WTC11 (cell line): ENCODE results near the gene SWAP70. TPM values are rescaled to one million over a fixed set of nuclear protein-coding genes. Genes with fewer than 3 reads are reported as not detected.
A peak's percentile ranks its signal among the peaks of the same experiment; 100 is the strongest.

ENCODE experiments used
- ATAC-seq: fragments of 200-7000 bp; cut with Tn5 transposase; 2 replicates; pipeline ENCODE4 v1.10.0; 2021; ENCODE audit warnings: mild to moderate bottlenecking, moderate library complexity
- CTCF ChIA-PET: fragments of 300-600 bp; sonication (Branson Sonifier 250); formaldehyde crosslinking; loops from one replicate; lab custom pipeline; 2021; ENCODE audit warnings: antibody characterized with exemption; lab: Charles Lee
- POLR2A ChIA-PET: fragments of 350-600 bp; sonication (Branson Sonifier 250); formaldehyde crosslinking; loops from one replicate; lab custom pipeline; 2021; ENCODE audit warnings: antibody characterized with exemption; lab: Charles Lee
- DNase-seq: peaks from one replicate; pipeline ENCODE4 v3.0.0; 2021; ENCODE audit warnings: low spot score
- H3K27ac Mint-ChIP-seq: 2 replicates; pipeline ENCODE4 v1.8.0; 2021; ENCODE audit warnings: mixed read lengths
- H3K27me3 Mint-ChIP-seq: 2 replicates; pipeline ENCODE4 v1.8.0; 2021; ENCODE audit warnings: low read depth, mild to moderate bottlenecking, moderate library complexity, mixed read lengths
- H3K36me3 Mint-ChIP-seq: 2 replicates; pipeline ENCODE4 v1.8.0; 2021; ENCODE audit warnings: mixed read lengths
- H3K4me1 Mint-ChIP-seq: 2 replicates; pipeline ENCODE4 v1.8.0; 2022; ENCODE audit warnings: mixed read lengths
- H3K4me3 Mint-ChIP-seq: 2 replicates; pipeline ENCODE4 v1.8.0; 2021; ENCODE audit warnings: mild to moderate bottlenecking, moderate library complexity, mixed read lengths
- H3K9me3 Mint-ChIP-seq: 2 replicates; pipeline ENCODE4 v1.8.0; 2021; ENCODE audit warnings: mixed read lengths
- CBFB ChIP-seq: sonication (generic); formaldehyde crosslinking; IDR thresholded peaks from 2 replicates; pipeline ENCODE4 v1.8.1; 2022; ENCODE audit warnings: mild to moderate bottlenecking, low read depth, missing genetic modification reagents
- CREB1 ChIP-seq: sonication (generic); formaldehyde crosslinking; IDR thresholded peaks from 2 replicates; pipeline ENCODE4 v1.8.0; 2023; ENCODE audit warnings: mild to moderate bottlenecking, missing genetic modification reagents
- HMGA2 ChIP-seq: fragments of 250-450 bp; sonication (Bioruptor Pico); IDR thresholded peaks from 2 replicates; pipeline ENCODE4 v1.4.0; 2021; ENCODE audit warnings: mild to moderate bottlenecking, moderate library complexity
- NFYB ChIP-seq: sonication (generic); formaldehyde crosslinking; conservative IDR thresholded peaks from 2 replicates; pipeline ENCODE4 v1.8.0; 2022; ENCODE audit warnings: low read depth, missing genetic modification reagents
- PRRX2 ChIP-seq: fragments of 250-450 bp; sonication (Bioruptor Pico); IDR thresholded peaks from 2 replicates; pipeline ENCODE4 v1.8.0; 2021; ENCODE audit warnings: mild to moderate bottlenecking
- RORB ChIP-seq: fragments of 250-450 bp; sonication (Bioruptor Pico); IDR thresholded peaks from 2 replicates; pipeline ENCODE4 v1.9.0; 2021; ENCODE audit warnings: mild to moderate bottlenecking
- SMAD3 ChIP-seq: sonication (generic); formaldehyde crosslinking; IDR thresholded peaks from 2 replicates; pipeline ENCODE4 v1.8.0; 2022; ENCODE audit warnings: missing genetic modification reagents, mild to moderate bottlenecking, borderline replicate concordance
- SP1 ChIP-seq: sonication (generic); formaldehyde crosslinking; conservative IDR thresholded peaks from 2 replicates; pipeline ENCODE4 v1.8.1; 2022; ENCODE audit warnings: missing genetic modification reagents
- TP53 ChIP-seq: sonication (generic); formaldehyde crosslinking; IDR thresholded peaks from 2 replicates; pipeline ENCODE4 v1.8.1; 2023; ENCODE audit warnings: mild to moderate bottlenecking, missing genetic modification reagents
- ZNF138 ChIP-seq: sonication (generic); formaldehyde crosslinking; conservative IDR thresholded peaks from 2 replicates; pipeline ENCODE4 v1.8.1; 2022; ENCODE audit warnings: mild to moderate bottlenecking, moderate library complexity, missing genetic modification reagents
- ZNF219 ChIP-seq: sonication (generic); formaldehyde crosslinking; IDR thresholded peaks from 2 replicates; pipeline ENCODE4 v1.8.0; 2023; ENCODE audit warnings: missing genetic modification reagents, mild to moderate bottlenecking, borderline replicate concordance
- ZNF317 ChIP-seq: sonication (generic); formaldehyde crosslinking; IDR thresholded peaks from 2 replicates; pipeline ENCODE4 v1.8.1; 2023; ENCODE audit warnings: low read depth, mild to moderate bottlenecking, moderate library complexity, missing genetic modification reagents, borderline replicate concordance
- total RNA-seq: library from RNA; stranded (reverse); gene quantifications from 3 replicates; pipeline ENCODE4 v1.2.3, GENCODE V29; 2021
- TF ChIP-seq, protein P1 (sequence below): sonication (generic); formaldehyde crosslinking; IDR thresholded peaks from 2 replicates; pipeline ENCODE4 v1.8.0; 2022; ENCODE audit warnings: mild to moderate bottlenecking, missing genetic modification reagents
- TF ChIP-seq, protein P2 (sequence below): sonication (generic); formaldehyde crosslinking; IDR thresholded peaks from 2 replicates; pipeline ENCODE4 v1.8.0; 2022; ENCODE audit warnings: missing genetic modification reagents
- TF ChIP-seq, protein P3 (sequence below): sonication (generic); formaldehyde crosslinking; IDR thresholded peaks from 2 replicates; pipeline ENCODE4 v1.8.1; 2023; ENCODE audit warnings: mild to moderate bottlenecking, missing genetic modification reagents, moderate library complexity
- TF ChIP-seq, protein P4 (sequence below): fragments of 250-450 bp; sonication (Bioruptor Pico); IDR thresholded peaks from 2 replicates; pipeline ENCODE4 v1.9.0; 2021; ENCODE audit warnings: mild to moderate bottlenecking
- TF ChIP-seq, protein P5 (sequence below): sonication (generic); formaldehyde crosslinking; conservative IDR thresholded peaks from 2 replicates; pipeline ENCODE4 v1.8.1; 2022; ENCODE audit warnings: mild to moderate bottlenecking, missing genetic modification reagents
- TF ChIP-seq, protein P6 (sequence below): fragments of 250-450 bp; sonication (Bioruptor Pico); IDR thresholded peaks from 2 replicates; pipeline ENCODE4 v2.1.2; 2022; ENCODE audit warnings: mild to moderate bottlenecking, moderate library complexity

The SWAP70 gene
- total RNA-seq, 1 experiment from 2014 or later, result 24.1 TPM

DNA sequence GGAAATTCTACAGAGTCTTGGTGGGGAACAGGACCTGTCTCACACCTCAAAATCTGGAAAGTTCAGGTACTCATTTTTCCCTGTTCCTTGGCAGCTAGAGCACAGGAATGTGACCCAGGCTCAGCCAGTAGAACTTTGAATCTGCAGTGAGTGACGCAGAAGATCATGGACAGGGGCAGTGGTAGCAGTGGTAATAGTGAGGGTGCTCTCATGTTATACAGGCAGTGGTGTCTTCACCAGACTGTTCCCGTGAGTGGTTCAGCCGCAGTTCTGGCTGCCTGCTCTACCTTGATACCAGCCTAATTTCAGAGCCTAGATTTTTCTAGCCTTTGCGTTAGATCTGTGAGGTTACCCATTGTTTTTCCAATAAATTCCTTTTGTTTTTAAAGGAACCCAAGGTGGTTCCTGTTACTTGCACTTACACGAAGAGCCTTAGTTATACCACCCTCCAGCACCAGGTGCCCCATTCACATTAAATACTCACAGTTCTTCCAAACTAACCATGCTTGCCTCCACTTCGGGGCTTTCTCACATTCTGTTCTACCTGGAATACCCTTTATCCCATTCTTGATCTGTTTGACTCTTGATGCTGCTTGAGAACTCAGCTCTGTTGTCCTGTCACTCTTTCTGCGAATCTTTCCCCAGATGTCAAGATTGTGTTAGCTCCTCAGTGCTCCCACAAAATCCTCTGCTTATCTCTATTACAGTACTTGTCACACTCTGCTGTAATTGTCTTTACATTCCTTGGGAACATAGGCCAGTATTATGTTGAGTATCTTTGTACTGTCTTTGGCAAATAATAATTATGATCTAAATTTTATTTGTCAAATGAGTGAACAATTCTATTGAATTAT lies 47.8 kb downstream of the SWAP70 start:
- Mint-ChIP-seq H3K9me3 (peaks cover 4% of the 10 kb centered on the region), H3K4me3 (no peak overlapping the region)
- POLR2A ChIA-PET, result no interaction called here
- DNase-seq, result no peak
- TF ChIP-seq ZNF219 (CRISPR knock-in tag), result no peak
- TF ChIP-seq ZNF317, result no peak
- TF ChIP-seq SP1 (CRISPR knock-in tag), result no peak
- TF ChIP-seq, protein P1, sequence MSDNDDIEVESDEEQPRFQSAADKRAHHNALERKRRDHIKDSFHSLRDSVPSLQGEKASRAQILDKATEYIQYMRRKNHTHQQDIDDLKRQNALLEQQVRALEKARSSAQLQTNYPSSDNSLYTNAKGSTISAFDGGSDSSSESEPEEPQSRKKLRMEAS (CRISPR knock-in tag), result no peak
- TF ChIP-seq, protein P2, sequence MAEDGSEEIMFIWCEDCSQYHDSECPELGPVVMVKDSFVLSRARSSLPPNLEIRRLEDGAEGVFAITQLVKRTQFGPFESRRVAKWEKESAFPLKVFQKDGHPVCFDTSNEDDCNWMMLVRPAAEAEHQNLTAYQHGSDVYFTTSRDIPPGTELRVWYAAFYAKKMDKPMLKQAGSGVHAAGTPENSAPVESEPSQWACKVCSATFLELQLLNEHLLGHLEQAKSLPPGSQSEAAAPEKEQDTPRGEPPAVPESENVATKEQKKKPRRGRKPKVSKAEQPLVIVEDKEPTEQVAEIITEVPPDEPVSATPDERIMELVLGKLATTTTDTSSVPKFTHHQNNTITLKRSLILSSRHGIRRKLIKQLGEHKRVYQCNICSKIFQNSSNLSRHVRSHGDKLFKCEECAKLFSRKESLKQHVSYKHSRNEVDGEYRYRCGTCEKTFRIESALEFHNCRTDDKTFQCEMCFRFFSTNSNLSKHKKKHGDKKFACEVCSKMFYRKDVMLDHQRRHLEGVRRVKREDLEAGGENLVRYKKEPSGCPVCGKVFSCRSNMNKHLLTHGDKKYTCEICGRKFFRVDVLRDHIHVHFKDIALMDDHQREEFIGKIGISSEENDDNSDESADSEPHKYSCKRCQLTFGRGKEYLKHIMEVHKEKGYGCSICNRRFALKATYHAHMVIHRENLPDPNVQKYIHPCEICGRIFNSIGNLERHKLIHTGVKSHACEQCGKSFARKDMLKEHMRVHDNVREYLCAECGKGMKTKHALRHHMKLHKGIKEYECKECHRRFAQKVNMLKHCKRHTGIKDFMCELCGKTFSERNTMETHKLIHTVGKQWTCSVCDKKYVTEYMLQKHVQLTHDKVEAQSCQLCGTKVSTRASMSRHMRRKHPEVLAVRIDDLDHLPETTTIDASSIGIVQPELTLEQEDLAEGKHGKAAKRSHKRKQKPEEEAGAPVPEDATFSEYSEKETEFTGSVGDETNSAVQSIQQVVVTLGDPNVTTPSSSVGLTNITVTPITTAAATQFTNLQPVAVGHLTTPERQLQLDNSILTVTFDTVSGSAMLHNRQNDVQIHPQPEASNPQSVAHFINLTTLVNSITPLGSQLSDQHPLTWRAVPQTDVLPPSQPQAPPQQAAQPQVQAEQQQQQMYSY (CRISPR knock-in tag), result no peak
- TF ChIP-seq, all 79 proteins: peak for 0
- H3K27me3 Mint-ChIP-seq, result no peaks in the 10 kb centered on the region
- H3K27ac Mint-ChIP-seq, result peak overlapping the region; percentile 62
- CTCF ChIA-PET, result no interaction called here
- ATAC-seq, result peak; percentile 74
- H3K4me1 Mint-ChIP-seq, result peaks cover 23% of the 10 kb centered on the region
- peaks cover 30% of the 10 kb centered on the region for H3K36me3 Mint-ChIP-seq

DNA sequence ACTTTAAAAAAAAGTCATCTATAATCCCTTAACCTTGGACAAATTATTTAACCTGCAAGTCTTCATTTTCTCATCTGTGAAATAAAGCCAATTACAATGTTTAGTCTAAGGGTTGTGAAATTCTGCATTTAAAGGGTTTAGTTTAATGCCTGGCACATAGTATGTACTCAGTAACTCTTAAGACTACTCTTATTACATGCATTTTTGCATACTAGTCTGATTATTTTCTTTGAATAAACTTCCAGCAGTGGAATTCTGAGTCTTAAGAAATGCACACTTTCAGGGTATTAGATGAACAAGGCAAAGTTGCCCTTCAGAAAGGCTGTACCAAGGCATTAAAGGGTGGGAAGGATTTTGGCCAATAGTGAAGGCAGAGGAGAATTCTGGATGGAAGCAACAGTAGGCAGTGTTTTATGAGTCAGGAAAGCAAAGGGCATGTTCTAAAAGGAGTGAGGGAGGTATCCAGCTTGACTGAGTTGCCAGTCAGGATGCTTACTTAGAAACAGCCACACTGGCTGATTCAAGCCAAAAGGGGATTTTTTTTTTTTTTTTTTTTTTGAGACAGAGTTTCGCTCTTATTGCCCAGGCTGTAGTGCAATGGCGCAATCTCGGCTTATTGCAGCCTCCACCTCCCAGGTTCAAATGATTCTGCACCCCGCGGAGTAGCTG lies 50.5 kb downstream of the SWAP70 start:
- TF ChIP-seq HMGA2 (CRISPR knock-in tag) (no peak), SMAD3 (CRISPR knock-in tag) (no peak), TP53 (CRISPR knock-in tag) (no peak), CBFB (no peak)
- TF ChIP-seq, protein P3, sequence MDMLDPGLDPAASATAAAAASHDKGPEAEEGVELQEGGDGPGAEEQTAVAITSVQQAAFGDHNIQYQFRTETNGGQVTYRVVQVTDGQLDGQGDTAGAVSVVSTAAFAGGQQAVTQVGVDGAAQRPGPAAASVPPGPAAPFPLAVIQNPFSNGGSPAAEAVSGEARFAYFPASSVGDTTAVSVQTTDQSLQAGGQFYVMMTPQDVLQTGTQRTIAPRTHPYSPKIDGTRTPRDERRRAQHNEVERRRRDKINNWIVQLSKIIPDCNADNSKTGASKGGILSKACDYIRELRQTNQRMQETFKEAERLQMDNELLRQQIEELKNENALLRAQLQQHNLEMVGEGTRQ (CRISPR knock-in tag), result no peak
- TF ChIP-seq, protein P1 (CRISPR knock-in tag), result no peak
- H3K4me3 Mint-ChIP-seq, result no peak overlapping the region
- peaks cover 4% of the 10 kb centered on the region for H3K9me3 Mint-ChIP-seq
- DNase-seq, result no peak
- CTCF ChIA-PET, result interaction anchor here (0.6 kb wide), 1 partner anchor 41 kb away, joined by 3 read pairs; no protein-coding TSS in a partner anchor
- H3K4me1 Mint-ChIP-seq, result peaks cover 21% of the 10 kb centered on the region
- no peaks in the 10 kb centered on the region for H3K27me3 Mint-ChIP-seq
- POLR2A ChIA-PET, result interaction anchor here (0.7 kb wide), 1 partner anchor 30 kb away, joined by 3 read pairs; no protein-coding TSS in a partner anchor
- no peak for ATAC-seq
- H3K36me3 Mint-ChIP-seq, result peaks cover 33% of the 10 kb centered on the region
- peak overlapping the region; percentile 16; the same call in 1 of the 2 replicates for H3K27ac Mint-ChIP-seq

GRCh38 chr11:9716275-9717039 lies 52.6 kb downstream of the SWAP70 start:
- Mint-ChIP-seq H3K27me3 (no peaks in the 10 kb centered on the region), H3K36me3 (peaks cover 35% of the 10 kb centered on the region), H3K9me3 (peaks cover 4% of the 10 kb centered on the region), H3K4me3 (no peak overlapping the region), H3K27ac (peak overlapping the region; percentile 13; the same call in 1 of the 2 replicates), H3K4me1 (peaks cover 6% of the 10 kb centered on the region)
- no peak for DNase-seq
- no peak for ATAC-seq
- POLR2A ChIA-PET, result no interaction called here
- CTCF ChIA-PET, result interaction anchor here (0.6 to 1.2 kb wide), 2 partner anchors 32 to 42 kb away, joined by 3 read pairs; no protein-coding TSS in a partner anchor
- TF ChIP-seq, protein P4, sequence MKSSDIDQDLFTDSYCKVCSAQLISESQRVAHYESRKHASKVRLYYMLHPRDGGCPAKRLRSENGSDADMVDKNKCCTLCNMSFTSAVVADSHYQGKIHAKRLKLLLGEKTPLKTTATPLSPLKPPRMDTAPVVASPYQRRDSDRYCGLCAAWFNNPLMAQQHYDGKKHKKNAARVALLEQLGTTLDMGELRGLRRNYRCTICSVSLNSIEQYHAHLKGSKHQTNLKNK (CRISPR knock-in tag), result no peak
- TF ChIP-seq ZNF317 (no peak), NFYB (CRISPR knock-in tag) (no peak), TP53 (CRISPR knock-in tag) (no peak), CREB1 (CRISPR knock-in tag) (no peak), PRRX2 (no peak), ZNF138 (CRISPR knock-in tag) (no peak), RORB (CRISPR knock-in tag) (no peak)
- TF ChIP-seq, protein P1 (CRISPR knock-in tag), result no peak
- TF ChIP-seq, protein P5, sequence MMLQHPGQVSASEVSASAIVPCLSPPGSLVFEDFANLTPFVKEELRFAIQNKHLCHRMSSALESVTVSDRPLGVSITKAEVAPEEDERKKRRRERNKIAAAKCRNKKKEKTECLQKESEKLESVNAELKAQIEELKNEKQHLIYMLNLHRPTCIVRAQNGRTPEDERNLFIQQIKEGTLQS (CRISPR knock-in tag), result no peak
- TF ChIP-seq, protein P6, sequence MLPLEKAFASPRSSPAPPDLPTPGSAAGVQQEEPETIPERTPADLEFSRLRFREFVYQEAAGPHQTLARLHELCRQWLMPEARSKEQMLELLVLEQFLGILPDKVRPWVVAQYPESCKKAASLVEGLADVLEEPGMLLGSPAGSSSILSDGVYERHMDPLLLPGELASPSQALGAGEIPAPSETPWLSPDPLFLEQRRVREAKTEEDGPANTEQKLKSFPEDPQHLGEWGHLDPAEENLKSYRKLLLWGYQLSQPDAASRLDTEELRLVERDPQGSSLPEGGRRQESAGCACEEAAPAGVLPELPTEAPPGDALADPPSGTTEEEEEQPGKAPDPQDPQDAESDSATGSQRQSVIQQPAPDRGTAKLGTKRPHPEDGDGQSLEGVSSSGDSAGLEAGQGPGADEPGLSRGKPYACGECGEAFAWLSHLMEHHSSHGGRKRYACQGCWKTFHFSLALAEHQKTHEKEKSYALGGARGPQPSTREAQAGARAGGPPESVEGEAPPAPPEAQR (CRISPR knock-in tag), result no peak
